WTC11 (cell line): ENCODE measurements around the gene RPTOR. TPM values are rescaled to one million over a fixed set of nuclear protein-coding genes. Genes with fewer than 3 reads are reported as not detected.

Source experiments
- ATAC-seq: fragments of 200-7000 bp; cut with Tn5 transposase; 2 replicates; pipeline ENCODE4 v1.10.0; 2021; ENCODE audit warnings: mild to moderate bottlenecking, moderate library complexity
- CTCF ChIA-PET: fragments of 300-600 bp; sonication (Branson Sonifier 250); formaldehyde crosslinking; loops from one replicate; lab custom pipeline; 2021; ENCODE audit warnings: antibody characterized with exemption; lab: Charles Lee
- POLR2A ChIA-PET: fragments of 350-600 bp; sonication (Branson Sonifier 250); formaldehyde crosslinking; loops from one replicate; lab custom pipeline; 2021; ENCODE audit warnings: antibody characterized with exemption; lab: Charles Lee
- DNase-seq: peaks from one replicate; pipeline ENCODE4 v3.0.0; 2021; ENCODE audit warnings: low spot score
- H3K27ac Mint-ChIP-seq: 2 replicates; pipeline ENCODE4 v1.8.0; 2021; ENCODE audit warnings: mixed read lengths
- H3K27me3 Mint-ChIP-seq: 2 replicates; pipeline ENCODE4 v1.8.0; 2021; ENCODE audit warnings: low read depth, mild to moderate bottlenecking, moderate library complexity, mixed read lengths
- H3K36me3 Mint-ChIP-seq: 2 replicates; pipeline ENCODE4 v1.8.0; 2021; ENCODE audit warnings: mixed read lengths
- H3K4me1 Mint-ChIP-seq: 2 replicates; pipeline ENCODE4 v1.8.0; 2022; ENCODE audit warnings: mixed read lengths
- H3K4me3 Mint-ChIP-seq: 2 replicates; pipeline ENCODE4 v1.8.0; 2021; ENCODE audit warnings: mild to moderate bottlenecking, moderate library complexity, mixed read lengths
- H3K9me3 Mint-ChIP-seq: 2 replicates; pipeline ENCODE4 v1.8.0; 2021; ENCODE audit warnings: mixed read lengths
- ELF4 ChIP-seq: sonication (generic); formaldehyde crosslinking; IDR thresholded peaks from 2 replicates; pipeline ENCODE4 v1.8.1; 2022; ENCODE audit warnings: low read depth, mild to moderate bottlenecking, moderate library complexity, missing genetic modification reagents
- FOXP1 ChIP-seq: sonication (generic); formaldehyde crosslinking; IDR thresholded peaks from 2 replicates; pipeline ENCODE4 v1.8.0; 2022; ENCODE audit warnings: missing genetic modification reagents, mild to moderate bottlenecking, moderate library complexity, borderline replicate concordance
- JAZF1 ChIP-seq: fragments of 250-450 bp; sonication (Bioruptor Pico); IDR thresholded peaks from 2 replicates; pipeline ENCODE4 v1.9.0; 2021; ENCODE audit warnings: moderate library complexity, mild to moderate bottlenecking, inconsistent platforms
- KAT7 ChIP-seq: sonication (generic); formaldehyde crosslinking; IDR thresholded peaks from 2 replicates; pipeline ENCODE4 v1.8.1; 2023; ENCODE audit warnings: missing genetic modification reagents, mild to moderate bottlenecking, borderline replicate concordance
- NFYB ChIP-seq: sonication (generic); formaldehyde crosslinking; conservative IDR thresholded peaks from 2 replicates; pipeline ENCODE4 v1.8.0; 2022; ENCODE audit warnings: low read depth, missing genetic modification reagents
- NR1H2 ChIP-seq: sonication (generic); formaldehyde crosslinking; IDR thresholded peaks from 2 replicates; pipeline ENCODE4 v1.9.0; 2021; ENCODE audit warnings: mild to moderate bottlenecking, moderate library complexity, missing genetic modification reagents
- NR2C2 ChIP-seq: sonication (generic); formaldehyde crosslinking; IDR thresholded peaks from 2 replicates; pipeline ENCODE4 v1.8.0; 2022; ENCODE audit warnings: mild to moderate bottlenecking, missing genetic modification reagents
- PRRX2 ChIP-seq: fragments of 250-450 bp; sonication (Bioruptor Pico); IDR thresholded peaks from 2 replicates; pipeline ENCODE4 v1.8.0; 2021; ENCODE audit warnings: mild to moderate bottlenecking
- RELA ChIP-seq: sonication (generic); formaldehyde crosslinking; IDR thresholded peaks from 2 replicates; pipeline ENCODE4 v1.8.1; 2022; ENCODE audit warnings: missing genetic modification reagents, mild to moderate bottlenecking, borderline replicate concordance
- TCF7 ChIP-seq: sonication (generic); formaldehyde crosslinking; IDR thresholded peaks from 2 replicates; pipeline ENCODE4 v1.8.0; 2022; ENCODE audit warnings: mild to moderate bottlenecking, low read depth, missing genetic modification reagents, moderate library complexity
- USF1 ChIP-seq: sonication (generic); formaldehyde crosslinking; IDR thresholded peaks from 2 replicates; pipeline ENCODE4 v1.8.0; 2022; ENCODE audit warnings: mild to moderate bottlenecking, missing genetic modification reagents
- ZNF232 ChIP-seq: sonication (generic); formaldehyde crosslinking; IDR thresholded peaks from 2 replicates; pipeline ENCODE4 v1.8.0; 2022; ENCODE audit warnings: mild to moderate bottlenecking, missing genetic modification reagents
- ZNF263 ChIP-seq: sonication (generic); formaldehyde crosslinking; IDR thresholded peaks from 2 replicates; pipeline ENCODE4 v1.8.1; 2022; ENCODE audit warnings: low read depth, mild to moderate bottlenecking, moderate library complexity, missing genetic modification reagents
- ZNF317 ChIP-seq: sonication (generic); formaldehyde crosslinking; IDR thresholded peaks from 2 replicates; pipeline ENCODE4 v1.8.1; 2023; ENCODE audit warnings: low read depth, mild to moderate bottlenecking, moderate library complexity, missing genetic modification reagents, borderline replicate concordance
- ZNF396 ChIP-seq: fragments of 250-450 bp; sonication (Bioruptor Pico); IDR thresholded peaks from 2 replicates; pipeline ENCODE4 v1.8.0; 2021; ENCODE audit warnings: mild to moderate bottlenecking, moderate library complexity, borderline replicate concordance
- ZNF416 ChIP-seq: fragments of 250-450 bp; sonication (Bioruptor Pico); IDR thresholded peaks from 2 replicates; pipeline ENCODE4 v1.9.0; 2021; ENCODE audit warnings: mild to moderate bottlenecking, inconsistent platforms
- ZNF532 ChIP-seq: fragments of 250-450 bp; sonication (Bioruptor Pico); IDR thresholded peaks from 2 replicates; pipeline ENCODE4 v1.9.0; 2021; ENCODE audit warnings: mild to moderate bottlenecking, borderline replicate concordance
- total RNA-seq: library from RNA; stranded (reverse); gene quantifications from 3 replicates; pipeline ENCODE4 v1.2.3, GENCODE V29; 2021
- TF ChIP-seq, protein P1 (sequence below): sonication (generic); formaldehyde crosslinking; IDR thresholded peaks from 2 replicates; pipeline ENCODE4 v1.8.1; 2023; ENCODE audit warnings: mild to moderate bottlenecking, missing genetic modification reagents, moderate library complexity
- TF ChIP-seq, protein P2 (sequence below): sonication (generic); formaldehyde crosslinking; IDR thresholded peaks from 2 replicates; pipeline ENCODE4 v1.8.1; 2023; ENCODE audit warnings: mild to moderate bottlenecking, missing genetic modification reagents, moderate library complexity

RPTOR gene
- total RNA-seq, 1 experiment from 2014 or later = 41.0 TPM

DNA sequence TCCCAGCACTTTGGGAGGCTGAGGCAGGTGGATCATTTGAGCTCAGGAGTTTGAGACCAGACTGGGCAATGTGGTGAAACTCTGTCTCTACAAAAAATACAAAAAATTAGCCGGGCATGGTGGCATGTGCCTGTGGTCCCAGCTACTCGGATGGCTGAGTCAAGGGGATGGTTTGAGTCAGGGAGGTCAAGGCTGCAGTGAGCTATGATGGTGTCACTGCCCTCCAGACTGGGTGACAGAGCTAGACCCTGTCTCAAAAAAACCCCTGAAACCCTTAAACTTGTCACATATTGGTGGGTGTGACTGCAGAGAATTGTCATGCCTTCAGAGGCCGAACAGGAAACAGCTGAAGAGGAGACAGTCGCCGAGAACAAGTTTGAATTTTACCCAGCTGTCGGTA, 13.4 kb downstream of the RPTOR start:
- no peak overlapping the region for H3K4me3 Mint-ChIP-seq
- POLR2A ChIA-PET = no interaction called here
- no peak overlapping the region for H3K27ac Mint-ChIP-seq
- ATAC-seq (no peak), DNase-seq (no peak)
- no peak for TF ChIP-seq ZNF263 (CRISPR knock-in tag)
- TF ChIP-seq, protein P1, sequence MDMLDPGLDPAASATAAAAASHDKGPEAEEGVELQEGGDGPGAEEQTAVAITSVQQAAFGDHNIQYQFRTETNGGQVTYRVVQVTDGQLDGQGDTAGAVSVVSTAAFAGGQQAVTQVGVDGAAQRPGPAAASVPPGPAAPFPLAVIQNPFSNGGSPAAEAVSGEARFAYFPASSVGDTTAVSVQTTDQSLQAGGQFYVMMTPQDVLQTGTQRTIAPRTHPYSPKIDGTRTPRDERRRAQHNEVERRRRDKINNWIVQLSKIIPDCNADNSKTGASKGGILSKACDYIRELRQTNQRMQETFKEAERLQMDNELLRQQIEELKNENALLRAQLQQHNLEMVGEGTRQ = no peak
- TF ChIP-seq TCF7 (CRISPR knock-in tag) = no peak
- no peak for TF ChIP-seq KAT7 (CRISPR knock-in tag)
- no peak for TF ChIP-seq ZNF232 (CRISPR knock-in tag)
- TF ChIP-seq ZNF317 = no peak
- no peak for TF ChIP-seq JAZF1 (CRISPR knock-in tag)
- H3K27me3 Mint-ChIP-seq = peaks cover 28% of the 10 kb centered on the region
- CTCF ChIA-PET = interaction anchor here (0.8 kb wide), 1 partner anchor 16 kb away, joined by 3 read pairs; no protein-coding TSS in a partner anchor
- H3K4me1 Mint-ChIP-seq = peaks cover 2% of the 10 kb centered on the region; the same call in 1 of the 2 replicates
- H3K9me3 Mint-ChIP-seq = no peaks in the 10 kb centered on the region
- no peaks in the 10 kb centered on the region for H3K36me3 Mint-ChIP-seq

DNA sequence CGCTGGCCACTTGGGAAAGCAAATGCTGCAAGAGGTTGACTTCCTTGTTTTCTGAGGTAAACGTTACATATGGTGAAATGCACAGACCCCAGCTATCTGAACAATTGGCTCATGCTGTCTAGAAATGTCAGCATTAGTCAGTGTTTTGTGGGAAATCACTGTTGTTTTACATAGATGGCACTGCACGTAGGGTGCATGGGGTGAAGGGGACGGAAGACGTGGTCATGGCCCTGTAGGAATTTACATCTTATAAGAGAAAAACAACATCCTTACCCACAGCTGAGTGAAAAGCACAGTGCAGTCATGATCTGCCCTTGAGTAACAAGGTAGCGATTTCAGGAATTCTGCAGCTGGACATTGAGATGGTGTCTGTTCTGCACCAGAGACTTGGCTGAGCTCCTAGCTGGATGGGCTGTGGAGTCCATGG, 15.2 kb downstream of the RPTOR start:
- H3K9me3 Mint-ChIP-seq = no peaks in the 10 kb centered on the region
- H3K36me3 Mint-ChIP-seq = no peaks in the 10 kb centered on the region
- ATAC-seq (no peak), DNase-seq (no peak)
- ChIA-PET CTCF (interaction anchor here (1.3 kb wide), 1 partner anchor 133 kb away, joined by 5 read pairs; no protein-coding TSS in a partner anchor), POLR2A (interaction anchor here (1.3 kb wide), 1 partner anchor 26 kb away, joined by 3 read pairs; no protein-coding TSS in a partner anchor)
- H3K27me3 Mint-ChIP-seq = peaks cover 46% of the 10 kb centered on the region
- H3K27ac Mint-ChIP-seq = no peak overlapping the region
- H3K4me1 Mint-ChIP-seq = peaks cover 2% of the 10 kb centered on the region; the same call in 1 of the 2 replicates
- H3K4me3 Mint-ChIP-seq = no peak overlapping the region
- TF ChIP-seq NR2C2 (CRISPR knock-in tag) = no peak
- TF ChIP-seq ZNF532 = no peak
- TF ChIP-seq PRRX2 = no peak
- TF ChIP-seq ZNF416 = no peak
- TF ChIP-seq FOXP1 (CRISPR knock-in tag) = no peak
- TF ChIP-seq USF1 (CRISPR knock-in tag) = no peak
- TF ChIP-seq ELF4 (CRISPR knock-in tag) = no peak
- TF ChIP-seq ZNF396 (CRISPR knock-in tag) = no peak
- TF ChIP-seq, protein P2, sequence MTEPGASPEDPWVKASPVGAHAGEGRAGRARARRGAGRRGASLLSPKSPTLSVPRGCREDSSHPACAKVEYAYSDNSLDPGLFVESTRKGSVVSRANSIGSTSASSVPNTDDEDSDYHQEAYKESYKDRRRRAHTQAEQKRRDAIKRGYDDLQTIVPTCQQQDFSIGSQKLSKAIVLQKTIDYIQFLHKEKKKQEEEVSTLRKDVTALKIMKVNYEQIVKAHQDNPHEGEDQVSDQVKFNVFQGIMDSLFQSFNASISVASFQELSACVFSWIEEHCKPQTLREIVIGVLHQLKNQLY (CRISPR knock-in tag) = no peak
- TF ChIP-seq RELA = no peak
- no peak for TF ChIP-seq NFYB
- no peak for TF ChIP-seq NR1H2 (CRISPR knock-in tag)
